Activated CD4-positive, CD25-positive, alpha-beta regulatory T cell treated with anti-CD3 and anti-CD28 coated beads, Interleukin-2, amount 50 U/mL, for 72 hours (primary cell): ENCODE measurements around the gene RBFOX1.

Experiments
- DNase-seq: peaks from one replicate; pipeline ENCODE4 v3.0.0; 2021

RBFOX1 gene

GRCh38 chr16:7534749-7535148, 202.1 kb downstream of the RBFOX1 start:
- DNase-seq, result no peak

- DNase-seq, result no peak
Observed at GRCh38 chr16:7541026-7541425, 208.4 kb downstream of the RBFOX1 start.

GRCh38 chr16:7545251-7545650, 212.6 kb downstream of the RBFOX1 start:
- no peak for DNase-seq

- no peak for DNase-seq
Observed at GRCh38 chr16:7546948-7547347, 214.3 kb downstream of the RBFOX1 start.

- no peak for DNase-seq
Observed at GRCh38 chr16:7547736-7548135, 215.1 kb downstream of the RBFOX1 start.

GRCh38 chr16:7548796-7549318, 216.2 kb downstream of the RBFOX1 start:
- no peak for DNase-seq

GRCh38 chr16:7550096-7550495, 217.5 kb downstream of the RBFOX1 start:
- no peak for DNase-seq

- no peak for DNase-seq
Observed at GRCh38 chr16:7555459-7555858, 222.8 kb downstream of the RBFOX1 start.

GRCh38 chr16:7561908-7562405, 229.3 kb downstream of the RBFOX1 start:
- DNase-seq, result no peak

GRCh38 chr16:7566360-7566759, 233.7 kb downstream of the RBFOX1 start:
- DNase-seq, result no peak

- DNase-seq, result no peak
Observed at GRCh38 chr16:7571366-7571765, 238.7 kb downstream of the RBFOX1 start.

GRCh38 chr16:7577588-7577987, 244.9 kb downstream of the RBFOX1 start:
- no peak for DNase-seq

- DNase-seq, result no peak
Observed at GRCh38 chr16:7579454-7579853, 246.8 kb downstream of the RBFOX1 start.

- DNase-seq, result no peak
Observed at GRCh38 chr16:7581175-7581574, 248.5 kb downstream of the RBFOX1 start.

GRCh38 chr16:7583396-7583795, 250.8 kb downstream of the RBFOX1 start:
- DNase-seq, result no peak

GRCh38 chr16:7584561-7584960, 251.9 kb downstream of the RBFOX1 start:
- DNase-seq, result no peak

GRCh38 chr16:7585705-7586104, 253.1 kb downstream of the RBFOX1 start:
- DNase-seq, result no peak

- no peak for DNase-seq
Observed at GRCh38 chr16:7590934-7591333, 258.3 kb downstream of the RBFOX1 start.

- no peak for DNase-seq
Observed at GRCh38 chr16:7596308-7596707, 263.7 kb downstream of the RBFOX1 start.

- DNase-seq, result no peak
Observed at GRCh38 chr16:7597677-7598076, 265.0 kb downstream of the RBFOX1 start.

- no peak for DNase-seq
Observed at GRCh38 chr16:7601100-7601499, 268.5 kb downstream of the RBFOX1 start.

- no peak for DNase-seq
Observed at GRCh38 chr16:7602291-7602950, 269.8 kb downstream of the RBFOX1 start.

- DNase-seq, result no peak
Observed at GRCh38 chr16:7605812-7606211, 273.2 kb downstream of the RBFOX1 start.

GRCh38 chr16:7612671-7613070, 280.0 kb downstream of the RBFOX1 start:
- DNase-seq, result no peak

GRCh38 chr16:7613518-7613917, 280.9 kb downstream of the RBFOX1 start:
- no peak for DNase-seq
